Stimulated activated CD8-positive, alpha-beta memory T cell treated with anti-CD3 and anti-CD28 coated beads, Interleukin-15, amount 100 ng/mL, for 1 hour (primary cell): ENCODE results near the gene DENND1A.

Experiments used
- DNase-seq: peaks from one replicate; pipeline ENCODE4 v3.0.0-alpha.2; 2020; ENCODE audit warnings: low read depth

The DENND1A gene

DNA sequence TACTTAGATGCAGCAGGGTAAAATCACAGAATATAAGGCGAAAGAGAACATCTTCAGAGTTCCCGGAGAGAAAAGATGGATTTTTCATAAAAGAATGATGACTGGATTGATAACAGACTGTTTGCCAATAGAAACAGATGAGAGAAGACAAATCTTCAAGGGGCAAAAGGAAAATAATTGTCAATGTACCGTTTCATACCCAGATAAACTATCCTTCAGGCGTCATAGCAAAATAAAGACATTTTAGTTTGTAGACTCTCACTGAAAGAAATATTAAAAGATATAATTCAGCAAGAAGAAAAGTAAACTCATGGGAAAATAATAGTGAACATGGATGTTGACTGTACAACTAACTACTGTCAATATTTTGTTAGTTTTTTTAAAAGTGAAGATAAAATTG lies 399.7 kb downstream of the DENND1A start:
- no peak for DNase-seq

DNA sequence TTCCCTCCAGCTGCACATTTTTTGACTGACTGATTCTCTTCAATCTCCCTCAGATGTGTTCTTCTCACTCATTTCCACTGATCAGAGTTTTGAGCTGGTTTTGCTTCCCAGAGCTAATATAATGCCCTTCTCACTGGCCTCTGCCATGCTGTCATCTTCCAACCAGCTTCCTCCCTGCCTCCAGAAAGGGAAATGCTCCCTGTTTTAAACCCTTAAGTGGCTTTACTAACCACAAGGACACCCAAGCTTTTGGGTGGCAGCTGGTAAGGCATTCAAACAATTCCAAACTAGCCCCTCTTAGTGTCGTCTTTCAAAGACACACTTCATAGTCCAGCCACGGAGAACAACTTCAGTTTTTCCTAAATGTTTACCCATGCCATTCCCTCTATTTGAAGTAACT lies 401.4 kb downstream of the DENND1A start:
- DNase-seq, result no peak

DNA sequence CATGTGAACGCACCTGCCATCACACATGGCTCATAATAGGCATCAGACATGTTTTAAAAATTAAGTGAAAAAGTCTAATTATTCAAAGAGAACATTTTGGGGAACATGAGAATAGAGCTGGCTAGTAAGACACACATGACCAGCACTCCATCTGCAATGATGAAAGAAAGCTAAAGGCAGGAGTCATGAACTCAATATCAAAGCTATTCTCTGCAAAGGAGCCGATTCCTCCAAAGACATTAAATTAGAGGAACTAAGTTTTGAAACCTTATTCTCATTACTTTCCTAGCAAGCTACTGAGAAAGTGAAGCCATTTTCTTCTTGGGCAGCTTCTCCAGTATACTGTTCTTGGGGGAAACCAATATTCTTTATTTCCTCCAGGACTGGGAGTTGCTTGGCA lies 401.9 kb downstream of the DENND1A start:
- DNase-seq, result no peak

DNA sequence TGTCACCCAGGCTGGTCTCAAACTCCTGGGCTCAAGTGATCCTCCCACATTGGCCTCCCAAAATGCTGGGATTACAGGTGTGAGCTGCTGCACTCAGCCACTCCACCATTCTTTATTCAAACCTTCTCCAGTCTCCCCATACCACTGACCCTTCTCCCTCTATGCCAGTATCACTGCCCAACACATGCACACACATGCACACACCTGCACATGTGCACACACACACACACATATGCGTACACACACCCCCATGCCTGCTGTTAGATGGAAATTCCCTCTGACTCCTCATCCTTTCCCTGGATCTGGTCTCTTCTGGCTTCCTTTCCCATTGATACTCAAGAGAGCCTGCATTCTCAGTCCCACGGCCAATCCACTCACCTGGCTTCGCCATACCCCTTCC lies 404.0 kb downstream of the DENND1A start:
- DNase-seq, result no peak

DNA sequence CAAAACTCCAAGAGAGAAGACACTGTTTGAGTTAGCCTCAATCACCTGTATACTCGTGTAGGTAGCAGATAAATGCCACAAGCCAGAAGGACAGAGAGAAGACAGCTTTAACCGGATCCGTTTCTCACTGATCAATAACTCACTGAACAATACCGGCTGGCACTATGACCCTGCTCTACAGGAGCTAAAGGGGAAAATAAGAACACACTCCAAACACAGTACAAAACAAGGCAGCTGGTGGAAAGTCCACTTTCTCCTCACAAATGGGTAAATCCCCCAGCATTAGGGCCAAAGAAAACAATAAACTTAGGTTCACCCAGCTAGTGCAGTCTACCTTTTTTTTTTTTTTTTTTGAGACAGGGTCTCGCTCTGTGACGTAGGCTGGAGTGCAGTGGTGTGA lies 404.5 kb downstream of the DENND1A start:
- DNase-seq, result no peak

DNA sequence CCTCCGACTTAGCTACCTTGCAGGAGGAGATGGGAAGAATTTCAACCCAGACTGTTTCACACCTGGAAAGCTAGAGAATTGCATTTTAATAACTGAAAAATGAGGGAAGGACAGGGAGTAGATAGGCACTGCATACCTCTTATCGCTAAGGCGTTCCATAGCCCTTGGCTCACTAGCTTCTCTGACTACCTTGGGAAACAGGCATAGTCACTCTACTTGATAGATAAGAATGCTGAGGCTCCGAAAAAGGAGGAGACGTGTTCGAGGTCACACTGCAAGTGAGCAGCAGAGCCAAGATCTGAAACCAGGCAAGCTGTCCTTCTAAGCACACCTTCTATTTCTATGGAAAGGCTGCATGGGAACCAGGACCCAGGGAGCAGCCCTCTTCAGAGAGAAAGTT lies 405.1 kb downstream of the DENND1A start:
- no peak for DNase-seq

DNA sequence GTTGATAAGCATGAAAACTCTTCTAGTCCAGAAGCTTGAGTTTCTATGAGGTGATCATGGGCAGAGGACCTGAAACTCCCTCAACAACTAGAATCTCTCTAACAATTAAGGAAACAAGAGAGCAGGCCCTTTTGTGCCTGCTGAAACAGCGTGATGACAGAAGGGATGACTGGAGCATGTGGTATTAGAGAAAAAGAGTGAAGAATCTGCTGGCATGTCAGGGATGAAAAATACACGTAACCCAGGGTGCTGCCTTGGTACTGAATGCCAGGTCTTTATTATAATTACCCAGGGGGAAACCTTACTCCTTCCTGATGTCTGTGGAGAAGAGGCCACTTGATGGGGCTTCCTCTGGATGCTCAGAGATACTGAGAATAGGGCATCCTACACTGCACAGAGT lies 406.1 kb downstream of the DENND1A start:
- DNase-seq, result no peak

DNA sequence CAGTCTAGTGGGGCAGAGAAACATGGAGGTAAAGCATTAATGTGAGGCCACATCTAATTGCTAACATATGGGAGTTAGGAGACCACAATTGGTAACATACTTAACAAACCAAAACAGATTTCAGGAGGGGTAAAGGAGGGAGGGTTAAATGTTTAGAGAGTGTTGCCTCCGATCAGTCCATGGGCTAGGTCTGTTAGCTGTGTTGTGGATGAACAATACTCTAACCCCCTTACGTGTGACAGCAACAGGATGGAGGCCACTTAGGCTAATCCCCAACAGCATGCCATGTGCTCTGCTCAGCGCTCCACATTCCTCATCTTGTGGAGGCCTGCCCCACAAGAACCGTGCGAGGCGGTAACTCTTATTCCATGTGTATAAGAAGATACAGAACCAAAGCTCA lies 406.9 kb downstream of the DENND1A start:
- no peak for DNase-seq

DNA sequence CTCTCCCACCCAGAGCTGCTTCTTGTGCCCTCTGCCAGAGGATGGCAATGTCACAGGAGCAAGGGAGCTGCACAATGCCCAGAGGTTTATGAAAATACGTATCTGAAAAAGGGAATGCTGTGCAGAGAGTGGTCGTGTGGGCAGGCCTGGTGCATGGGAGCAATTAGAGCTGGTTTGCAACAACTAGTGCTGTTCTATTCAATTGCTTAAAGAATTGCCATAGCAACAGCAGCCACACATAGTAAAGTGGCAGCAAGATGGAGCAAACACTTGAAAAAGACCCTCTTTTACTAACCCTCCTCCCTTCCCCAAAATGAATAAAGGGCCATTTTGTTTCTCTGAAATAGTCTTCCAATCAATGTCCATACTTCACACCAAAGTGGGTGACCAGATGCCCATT lies 407.7 kb downstream of the DENND1A start:
- no peak for DNase-seq

DNA sequence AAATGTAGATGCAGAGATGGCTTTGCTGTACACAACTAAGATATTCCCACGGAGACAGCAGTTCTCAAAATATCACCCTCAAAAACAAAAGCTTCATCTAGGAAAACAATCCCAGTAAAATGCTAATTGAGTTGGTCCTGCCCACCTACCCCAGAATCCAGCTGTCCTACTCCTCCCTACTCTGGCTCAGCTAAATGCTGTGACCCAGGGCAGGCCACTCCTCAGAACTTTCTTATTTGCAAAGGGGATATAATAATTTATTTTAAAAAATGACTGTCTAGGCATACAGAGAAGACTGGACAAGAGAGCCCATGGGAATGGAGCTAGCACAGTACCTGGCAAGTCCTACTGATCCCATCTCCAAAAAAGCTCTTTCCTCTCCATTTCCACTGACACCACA lies 411.6 kb downstream of the DENND1A start:
- DNase-seq, result no peak

DNA sequence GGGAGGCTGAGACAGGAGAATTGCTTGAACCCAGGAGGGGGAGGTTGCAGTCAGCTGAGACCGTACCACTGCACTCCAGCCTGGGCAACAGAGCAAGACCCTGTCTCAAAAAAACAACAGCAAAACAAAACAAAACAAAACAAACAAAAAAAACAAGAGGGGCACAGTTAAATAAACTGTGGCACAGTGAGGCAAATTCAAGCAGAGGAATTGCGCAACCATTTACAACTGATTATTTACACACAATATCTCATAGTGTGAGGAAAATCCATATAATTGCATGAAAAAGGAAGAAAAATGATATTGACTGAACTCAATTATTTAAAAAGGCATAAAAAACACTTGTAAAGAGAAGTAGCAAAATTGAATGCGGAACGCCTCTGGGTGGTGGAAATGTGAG lies 412.4 kb downstream of the DENND1A start:
- DNase-seq, result no peak

DNA sequence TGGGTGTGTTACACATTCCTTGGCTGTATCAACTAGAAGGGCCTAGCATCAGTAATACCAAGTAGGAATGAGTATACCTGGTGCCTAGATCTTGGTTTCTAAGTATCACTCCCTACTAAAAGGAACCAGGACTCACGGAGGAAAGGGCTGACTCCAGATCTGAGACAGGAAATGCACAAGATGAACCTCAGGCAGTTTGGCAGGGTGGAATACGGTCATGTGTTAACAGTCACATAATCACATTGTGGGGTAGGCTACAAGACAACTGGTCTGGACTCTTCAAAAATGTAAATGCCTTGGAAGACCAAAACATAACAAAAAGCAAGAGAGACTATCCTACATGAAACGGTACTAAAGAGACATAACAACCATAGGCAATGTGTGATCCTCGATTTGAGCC lies 415.2 kb downstream of the DENND1A start:
- no peak for DNase-seq

DNA sequence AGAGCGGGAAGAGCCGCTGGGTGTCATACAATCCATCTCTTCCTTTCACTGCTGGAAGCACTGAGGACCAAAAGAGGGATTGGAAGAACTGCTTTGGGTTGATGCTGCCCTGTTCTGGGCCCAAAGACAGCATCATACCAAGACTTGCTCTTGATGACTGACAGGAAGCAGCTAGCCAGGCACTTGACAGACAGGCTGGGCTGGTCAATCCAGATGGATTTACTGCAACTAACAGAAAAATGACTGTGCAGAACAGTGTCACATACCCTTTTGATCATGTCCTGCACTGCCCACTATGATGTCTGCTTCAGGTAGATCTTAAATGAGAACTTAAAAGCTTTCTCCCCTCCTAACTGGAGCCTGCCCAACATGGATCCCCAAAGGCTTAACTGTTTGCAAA lies 416.4 kb downstream of the DENND1A start:
- DNase-seq, result no peak

DNA sequence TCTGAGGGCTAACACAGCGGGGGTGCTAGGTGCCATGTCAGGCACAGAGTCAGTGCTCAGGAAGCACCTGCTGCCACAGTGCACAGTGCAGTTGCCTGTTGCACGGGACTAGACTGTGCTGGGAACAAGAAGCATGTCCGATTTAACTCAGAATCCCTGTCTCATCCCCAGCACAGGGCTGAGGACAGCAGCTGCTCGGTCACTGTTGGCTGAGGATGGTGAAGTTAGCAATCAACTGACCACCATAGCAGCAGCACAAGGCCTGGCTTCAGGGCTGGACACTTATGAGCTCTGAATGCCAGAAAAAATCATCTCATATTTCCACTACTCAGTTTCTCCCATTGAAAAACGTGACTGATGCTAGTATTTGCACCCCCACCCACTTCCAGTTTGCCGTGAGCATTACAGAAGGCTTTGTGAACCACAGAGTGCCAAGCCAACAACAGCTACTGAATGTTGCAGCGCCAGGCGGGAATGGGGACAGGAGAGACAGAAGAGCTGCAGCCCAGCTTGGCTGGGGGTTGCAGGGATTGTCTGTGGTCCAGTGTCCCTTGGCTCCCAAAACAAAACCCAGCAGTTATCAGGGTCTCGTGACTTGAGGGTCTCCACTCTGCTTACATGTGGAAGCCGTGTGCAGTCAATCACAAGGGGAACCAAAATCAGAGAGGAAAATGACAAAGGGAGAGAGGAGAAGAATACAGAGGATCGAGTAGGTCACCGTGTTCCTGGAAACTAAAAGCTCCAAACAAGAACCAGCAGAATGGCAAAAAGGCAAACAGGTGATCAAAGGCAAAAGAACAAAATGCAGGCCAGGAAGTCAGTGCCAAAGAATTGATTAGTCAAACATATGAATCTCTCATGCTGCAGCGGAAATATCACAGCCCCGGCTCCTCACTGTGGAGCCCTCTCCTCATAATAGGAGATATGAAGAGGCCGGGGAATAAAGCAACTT lies 418.3 kb downstream of the DENND1A start:
- no peak for DNase-seq

DNA sequence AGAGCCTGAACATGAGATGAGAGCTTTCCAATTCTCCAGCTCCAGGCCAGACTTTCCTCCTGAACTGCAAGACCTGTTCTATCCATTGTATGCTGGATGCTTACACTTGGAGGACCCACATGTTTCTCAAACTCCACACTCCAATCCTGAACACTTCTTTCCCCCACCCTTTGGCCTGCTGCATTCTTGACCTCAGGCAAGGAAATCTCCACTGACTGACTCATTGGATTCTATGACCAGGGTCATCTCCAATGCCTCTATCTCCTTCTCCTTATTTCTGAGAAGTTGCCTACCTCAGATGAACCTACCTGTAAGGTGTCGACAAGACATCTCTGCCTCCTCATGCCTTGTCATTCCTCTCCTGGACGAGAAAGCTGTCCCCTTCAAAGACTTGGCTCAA lies 420.3 kb downstream of the DENND1A start:
- no peak for DNase-seq

DNA sequence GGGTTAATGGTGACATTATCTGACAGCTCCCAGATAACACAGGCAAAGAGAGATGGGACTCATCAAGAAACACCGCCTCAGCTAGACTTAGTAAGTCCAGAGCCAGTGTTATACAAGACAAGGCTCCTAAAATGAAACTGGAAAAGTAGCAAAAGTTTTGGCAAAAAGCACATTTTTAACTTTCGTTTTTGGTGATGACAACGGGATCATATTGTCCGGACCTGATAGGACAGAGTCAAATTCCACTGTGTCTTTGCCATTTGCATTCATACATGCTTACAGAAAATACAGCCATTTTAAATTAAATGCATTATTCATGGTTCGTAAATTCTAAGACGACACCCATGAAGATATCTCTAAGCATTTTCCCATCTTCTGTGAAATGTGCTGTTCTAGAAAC lies 421.9 kb downstream of the DENND1A start:
- no peak for DNase-seq

DNA sequence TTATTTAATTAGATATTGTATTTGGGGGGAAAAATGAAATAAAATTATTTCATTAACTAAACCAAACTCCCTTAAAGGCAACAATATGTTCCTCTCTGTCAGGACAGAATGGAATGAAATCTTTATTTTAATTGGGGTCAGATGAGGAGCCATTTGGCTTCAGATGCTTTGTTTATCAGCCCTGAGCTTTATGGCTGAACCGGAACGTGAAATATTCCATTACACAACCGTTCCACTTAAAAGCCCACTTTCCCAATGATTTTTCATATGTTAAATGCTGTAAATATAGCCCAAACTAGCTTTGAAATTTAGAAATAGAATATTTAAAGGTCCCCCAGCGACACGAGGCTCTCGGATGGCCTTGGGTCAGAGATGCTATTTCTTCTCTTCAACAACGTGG lies 424.4 kb downstream of the DENND1A start:
- no peak for DNase-seq

DNA sequence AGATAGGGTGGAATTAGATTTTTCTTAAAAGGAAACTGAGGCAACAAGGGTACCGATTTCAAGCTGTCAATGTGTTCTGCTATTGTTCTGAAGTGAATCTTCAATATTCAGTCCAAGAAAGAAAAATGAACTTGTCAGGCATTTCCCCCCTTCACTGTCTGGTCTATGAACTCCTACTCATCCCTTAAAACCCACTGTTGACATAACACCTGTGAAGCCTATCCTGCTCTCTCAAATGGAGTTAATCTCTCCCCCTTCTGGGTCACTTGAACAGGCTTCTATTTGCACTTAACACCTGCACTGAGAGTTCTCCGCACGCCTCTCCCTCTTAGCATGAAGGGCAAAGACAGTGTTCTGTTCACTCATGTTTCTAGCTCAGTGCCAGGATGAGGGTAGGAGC lies 429.6 kb downstream of the DENND1A start:
- no peak for DNase-seq

DNA sequence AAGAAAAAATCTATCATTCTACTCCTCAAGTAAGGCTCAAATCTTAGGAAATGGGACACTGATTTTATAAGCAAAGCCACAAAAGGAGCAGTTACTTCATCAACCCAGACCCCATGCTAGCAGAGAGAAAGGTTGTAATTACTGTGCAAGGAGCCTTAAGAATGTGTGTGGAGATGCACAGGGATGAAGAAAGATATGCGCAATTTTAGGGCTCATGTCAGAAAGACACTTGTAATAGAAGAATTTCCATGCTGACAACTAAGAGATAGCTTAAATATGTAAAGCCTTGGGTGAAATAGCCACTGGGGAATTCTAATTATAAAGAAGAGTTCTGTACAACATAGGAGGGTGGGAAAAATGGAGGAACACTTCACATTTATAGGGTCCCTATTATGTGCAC lies 432.1 kb downstream of the DENND1A start:
- DNase-seq, result no peak

DNA sequence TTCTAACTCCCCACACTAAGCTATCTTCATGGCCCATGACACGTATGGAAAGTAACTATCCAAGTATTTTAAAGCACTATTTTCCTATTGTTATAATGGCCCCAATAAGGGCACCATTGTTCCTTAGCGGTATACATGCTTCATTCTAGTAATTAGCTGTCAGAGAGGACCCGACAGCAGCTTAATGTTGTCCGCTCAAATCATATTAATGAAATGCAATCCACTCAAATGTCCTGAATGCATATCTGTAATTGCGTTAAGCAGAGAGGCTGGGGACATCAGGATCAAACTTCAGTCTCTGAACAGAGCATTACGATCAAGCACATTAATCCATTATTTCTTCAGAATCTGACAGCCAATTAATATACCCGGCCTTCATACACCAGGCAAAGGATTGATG lies 434.2 kb downstream of the DENND1A start:
- no peak for DNase-seq

DNA sequence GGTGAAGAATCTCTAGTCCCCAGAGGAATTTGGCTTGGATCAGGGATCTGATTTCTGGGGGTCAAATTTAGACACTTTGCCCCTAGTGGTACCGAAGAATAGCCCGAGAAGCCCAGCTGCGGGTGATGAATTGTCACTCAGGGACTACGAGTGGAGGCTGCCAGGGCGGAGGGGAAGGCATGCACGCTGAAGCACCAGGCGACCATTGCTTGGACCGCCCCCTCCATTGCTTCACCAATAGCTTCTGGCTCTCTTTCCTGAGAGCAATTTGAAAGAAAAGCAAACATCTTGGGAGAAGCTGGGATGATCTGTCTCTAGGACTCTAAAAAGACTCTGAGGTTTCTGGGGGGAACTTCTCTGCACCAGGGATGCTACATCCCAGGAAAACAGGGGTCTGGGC lies 436.3 kb downstream of the DENND1A start:
- no peak for DNase-seq

DNA sequence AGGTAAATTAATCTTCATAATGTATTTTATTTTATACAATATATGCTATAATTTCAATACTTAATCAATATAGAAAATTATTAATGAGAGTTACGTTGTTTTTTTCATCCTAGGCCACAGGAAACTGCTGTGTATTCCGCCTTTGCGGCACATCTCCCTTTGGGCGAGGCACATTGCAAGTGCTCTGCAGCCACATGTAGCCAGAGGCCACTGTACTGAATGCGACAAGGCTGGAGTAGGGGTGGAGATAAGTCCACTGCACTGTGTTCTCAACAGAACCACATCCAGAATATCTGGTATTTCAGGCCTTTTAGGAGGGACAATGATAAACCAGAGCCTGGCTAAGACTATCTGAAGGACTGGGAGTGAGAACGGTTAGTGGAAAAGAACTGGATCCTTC lies 439.2 kb downstream of the DENND1A start:
- no peak for DNase-seq

DNA sequence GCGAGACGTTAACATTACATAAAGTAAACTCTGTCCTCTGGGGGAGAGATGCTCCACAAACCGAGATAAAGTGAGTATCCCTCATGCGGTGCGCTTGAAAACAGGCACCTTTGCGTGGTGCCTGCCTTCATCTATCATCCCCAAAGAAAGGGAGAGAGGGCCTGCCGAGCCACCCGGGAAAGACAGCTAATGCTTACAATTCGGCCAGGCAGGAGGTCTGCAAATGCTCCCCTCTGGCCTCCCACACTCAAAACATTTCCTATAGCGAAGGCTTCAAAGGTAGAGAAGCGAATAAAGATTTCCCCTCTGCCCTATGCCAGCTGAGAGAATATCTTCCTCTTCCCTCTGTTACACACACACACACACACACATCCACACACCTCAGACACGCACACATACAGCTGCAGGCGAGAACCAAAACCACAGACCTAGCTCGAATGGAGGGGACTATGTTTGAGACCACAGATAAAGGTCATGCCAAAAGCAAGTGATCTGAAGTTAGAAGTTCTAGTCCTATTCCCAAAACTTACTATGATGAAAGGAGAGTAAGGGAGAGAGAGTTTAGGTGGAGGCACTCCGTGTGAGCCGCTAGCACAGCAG lies 441.1 kb downstream of the DENND1A start:
- no peak for DNase-seq
